ENCODE results near the gene LPCAT3.

Gene LPCAT3

GRCh38 chr12:6935371-6936193 lies 82.7 kb downstream of the LPCAT3 start:
- DNase-seq: no peak

- DNase-seq: no peak
Measured at GRCh38 chr12:6934110-6934509, 84.2 kb downstream of the LPCAT3 start.

DNA sequence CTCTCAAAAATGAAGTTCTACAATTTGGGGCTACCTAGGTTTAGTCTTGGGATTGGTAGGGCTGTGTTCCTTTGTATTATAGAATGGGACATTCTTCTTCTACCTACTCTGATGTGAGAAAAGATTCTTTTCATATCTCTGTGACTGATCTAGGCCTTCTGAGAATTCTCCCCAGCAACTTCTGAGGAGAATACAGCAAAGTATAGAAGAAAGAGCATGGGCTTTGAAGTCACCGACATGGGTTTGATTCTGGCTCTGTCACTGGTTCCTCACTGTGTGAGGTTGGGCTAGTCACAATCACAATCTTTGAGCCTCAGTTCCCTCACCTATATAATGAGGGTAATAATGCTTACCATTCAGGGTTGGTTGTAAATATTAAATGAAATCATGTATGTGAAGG lies 85.5 kb downstream of the LPCAT3 start:
- DNase-seq: no peak

DNA sequence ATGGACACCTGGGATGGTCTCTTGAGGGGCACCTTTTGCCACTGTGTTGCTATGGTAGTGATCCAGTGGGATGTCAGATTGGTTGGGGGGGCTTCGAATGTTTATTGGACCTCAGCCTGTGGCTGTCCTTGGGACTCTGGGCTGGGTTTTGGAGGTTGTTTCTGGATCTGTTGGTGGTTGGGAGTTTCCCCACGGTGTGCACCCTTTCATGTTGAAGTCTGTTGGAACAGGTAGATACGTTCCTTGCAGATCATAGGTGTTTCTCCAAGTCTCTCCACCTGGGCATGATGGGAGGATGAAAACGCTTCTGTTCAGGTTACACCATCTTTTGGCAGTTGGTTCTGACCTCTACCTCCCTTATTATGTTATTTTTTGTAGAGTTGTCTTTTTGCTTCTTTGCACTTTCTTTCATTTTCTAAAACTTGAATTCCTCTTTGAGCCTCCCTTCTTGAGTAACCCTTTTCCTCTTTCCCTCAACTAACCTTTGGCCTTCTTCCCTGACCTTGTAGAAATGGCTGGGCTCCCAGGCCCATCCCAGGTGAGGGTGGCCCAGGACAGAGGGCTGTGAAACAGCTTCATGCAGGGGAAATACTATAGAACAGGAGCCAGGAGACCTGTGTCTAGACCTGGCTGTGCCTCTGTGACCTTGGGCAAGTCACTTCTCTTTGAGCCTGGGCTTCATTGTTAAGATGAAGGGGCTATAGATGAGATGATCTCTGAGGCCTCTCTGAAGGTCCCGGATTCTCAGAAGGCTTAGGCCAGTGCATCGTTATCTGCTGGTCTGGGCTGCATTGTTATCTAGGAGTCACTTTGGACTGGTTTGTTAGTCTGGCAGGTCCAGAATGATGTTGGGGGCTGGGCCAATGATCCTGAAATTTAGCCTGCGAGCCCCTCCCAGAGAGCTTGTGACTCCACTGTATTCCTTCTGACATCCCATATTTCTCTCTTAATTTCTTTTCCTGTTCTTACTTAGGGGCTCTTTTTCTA lies 88.5 kb downstream of the LPCAT3 start:
- DNase-seq: no peak

DNA sequence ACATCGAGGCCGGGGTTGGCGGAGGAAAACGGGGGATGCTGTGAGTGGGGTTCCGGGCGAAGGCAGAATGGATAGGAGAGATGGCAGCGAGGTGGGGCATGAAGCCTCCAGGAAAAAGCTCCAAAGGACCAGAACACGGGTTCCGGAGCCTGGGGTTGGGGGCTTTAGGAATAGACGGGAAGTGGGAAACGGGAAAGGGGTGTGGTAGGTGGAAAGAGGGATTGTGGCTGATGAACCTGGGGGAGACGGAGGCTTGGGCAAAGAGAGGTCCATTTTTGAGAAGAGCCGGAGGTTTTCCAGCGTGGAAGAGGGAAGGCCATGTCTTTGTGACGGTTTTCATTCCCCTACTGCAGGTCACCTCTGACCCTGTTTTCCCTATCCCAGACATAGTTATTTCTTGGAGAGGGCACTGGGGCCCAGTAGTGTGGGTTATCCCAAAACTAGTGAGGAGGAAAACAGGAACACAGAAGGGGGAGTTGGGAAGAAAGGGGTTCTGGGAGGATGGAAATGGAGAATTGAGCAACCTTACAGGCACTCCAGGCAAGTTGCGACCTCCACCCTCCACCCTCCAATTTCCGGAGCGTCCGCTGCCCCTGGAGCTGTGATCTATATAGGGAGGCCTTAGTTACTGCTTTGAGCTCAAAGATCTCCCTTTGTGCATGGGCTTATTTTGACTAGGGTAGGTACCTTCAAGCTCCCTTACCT lies 89.4 kb downstream of the LPCAT3 start:
- no peak for DNase-seq

GRCh38 chr12:6928022-6928702 lies 90.1 kb downstream of the LPCAT3 start:
- DNase-seq: peak; percentile 40

DNA sequence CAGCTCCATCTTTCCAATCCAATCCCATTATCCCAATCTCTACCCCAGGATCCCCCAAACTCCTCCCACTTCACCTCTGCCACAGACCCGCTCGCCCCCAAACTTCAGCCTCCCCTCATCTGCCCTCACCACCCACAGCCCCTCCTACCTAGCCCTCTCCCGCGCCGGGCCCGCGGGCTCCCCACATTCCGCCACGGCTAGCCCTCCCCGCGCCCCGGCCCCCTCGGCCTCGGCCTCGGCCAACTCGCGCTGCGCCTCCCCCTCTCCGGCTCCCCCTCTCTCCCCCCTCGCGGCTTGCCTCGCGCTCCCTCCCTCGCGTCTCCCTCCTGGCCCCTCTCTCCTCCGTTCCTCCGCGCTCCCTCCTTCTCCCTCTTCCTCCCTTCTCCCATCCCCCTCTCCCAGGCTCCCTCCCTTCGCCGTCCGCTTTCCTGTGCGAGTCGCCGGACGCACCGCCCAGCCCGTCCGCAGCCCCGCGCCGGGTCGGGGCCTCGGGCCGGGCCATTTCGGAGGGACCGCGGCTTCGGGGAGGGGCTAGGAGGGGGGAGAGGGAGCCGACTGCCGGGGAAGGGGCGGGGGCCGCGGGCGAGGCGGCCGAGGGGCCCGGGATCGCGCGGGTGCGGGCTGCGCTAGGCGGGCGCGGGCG lies 90.8 kb downstream of the LPCAT3 start, which contains the start of gene ATN1:
ATN1 (plus strand) TSS at position 581 of the 643 bp plus-strand sequence. CDS start 6,043 bp downstream, outside the sequence.
- DNase-seq: peak; percentile 58

All from CD4-positive, alpha-beta T cell treated with Interleukin-17A for 4 hours (primary cell).